SK-N-SH (cell line): ENCODE measurements around the gene BMP8A.

Experiments
- CTCF ChIP-seq: fragments of 200-600 bp; sonication (generic); IDR thresholded peaks from 2 replicates; pipeline ENCODE4 v1.6.1; 2017; ENCODE audit warnings: antibody characterized with exemption, mild to moderate bottlenecking, moderate library complexity
- FOXJ3 ChIP-seq: sonication (generic); formaldehyde crosslinking; IDR thresholded peaks from 2 replicates; pipeline ENCODE4 v1.5.1; 2020; ENCODE audit warnings: mild to moderate bottlenecking, missing genetic modification reagents
- RXRA ChIP-seq: IDR thresholded peaks from 2 replicates; pipeline ENCODE4 v1.4.0; 2012; ENCODE audit warnings: low read depth, mild to moderate bottlenecking, borderline replicate concordance
- TEAD4 ChIP-seq: IDR thresholded peaks from 2 replicates; pipeline ENCODE4 v1.4.0; 2012; ENCODE audit warnings: mild to moderate bottlenecking, borderline replicate concordance; ENCODE audit not compliant: insufficient read depth

GRCh38 chr1:39501666-39502065 lies 10.2 kb downstream of the BMP8A start:
- TF ChIP-seq CTCF (no peak), FOXJ3 (no peak), TEAD4 (no peak), RXRA (no peak)
